Thyroid gland (tissue), 4 donors: ENCODE data around the gene DPP4.

Experiments
- CTCF ChIP-seq, 6 experiments: fragments of 200-600 bp in 3 of 6; fragments of 450-650 bp in 3 of 6; sonication (generic) in 3 of 6; IDR thresholded peaks; one replicate each; pipeline ENCODE4 v1.5.1; 2016 to 2019; ENCODE audit warnings: antibody characterized with exemption in 6 of 6, mild to moderate bottlenecking in 2 of 6, inconsistent platforms in 1 of 6, moderate library complexity in 1 of 6
- POLR2A ChIP-seq, 2 donors: fragments of 450-650 bp; IDR thresholded peaks; one replicate each; pipeline ENCODE4 v1.6.1; 2017; ENCODE audit warnings: antibody characterized with exemption in 2 of 2, mild to moderate bottlenecking in 2 of 2, moderate library complexity in 1 of 2

DNA sequence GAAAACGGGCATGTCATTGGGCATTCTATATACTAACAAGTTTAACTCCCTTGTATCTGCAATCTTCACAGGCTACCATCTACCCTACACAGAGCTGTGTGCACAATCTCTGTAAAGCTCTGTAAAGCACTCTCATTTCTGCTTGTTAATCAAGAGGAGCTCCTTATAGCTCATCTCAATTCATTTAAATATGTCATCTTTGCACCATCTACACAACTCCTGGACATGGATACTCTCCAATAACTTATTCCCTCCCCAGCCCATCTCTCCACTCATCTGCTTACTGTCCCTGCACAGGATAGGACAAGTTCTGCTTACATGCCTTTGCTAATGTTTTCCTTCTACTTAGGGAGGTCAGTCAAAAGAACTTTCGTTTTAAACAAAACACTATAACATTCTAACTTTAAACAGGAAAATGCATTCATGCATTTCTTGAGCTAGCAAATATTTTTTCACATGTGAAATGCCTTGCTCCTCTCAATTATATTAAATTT lies 61.4 kb downstream of the DPP4 start:
- TF ChIP-seq POLR2A (IDR thresholded peaks at IDR 0.05) (no peak), CTCF (IDR thresholded peaks at IDR 0.05) (no peak)
